Measurements from ENCODE around the gene CCDC32.

DNA sequence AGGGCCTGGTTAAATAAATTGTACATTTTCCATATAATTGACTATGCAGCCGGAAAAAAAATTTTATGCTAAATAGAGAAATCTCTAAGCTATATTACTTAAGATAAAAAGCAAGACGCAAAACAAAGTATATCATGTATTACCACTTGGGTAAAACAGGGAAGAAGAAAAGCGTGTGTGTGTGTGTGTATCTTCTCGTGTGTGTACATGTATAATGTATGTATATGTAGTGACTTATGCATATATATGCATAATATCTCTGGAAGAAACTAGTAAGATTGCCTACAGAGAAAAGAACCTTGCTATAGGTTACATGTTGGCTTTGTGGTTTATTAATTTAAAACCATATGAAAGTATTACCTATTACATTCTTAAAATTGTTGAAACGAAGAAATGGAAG, 48.2 kb upstream of the CCDC32 start:
- TF ChIP-seq CTCF (IDR thresholded peaks at IDR 0.05; ENCODE audit: control extremely low read depth in 1 of 3, insufficient read depth in 1 of 3, low read depth in 1 of 3, low read length in 3 of 3) (no peak), EGR1 (IDR thresholded peaks at IDR 0.05; ENCODE audit: borderline replicate concordance, low read depth, low read length) (no peak), SIN3A (conservative IDR thresholded peaks at IDR 0.05 in 1 of 2, IDR thresholded peaks at IDR 0.05 in 1 of 2; ENCODE audit: low read depth in 1 of 2, low read length in 2 of 2) (no peak), SP1 (IDR thresholded peaks at IDR 0.05; ENCODE audit: low read depth, low read length) (no peak), POLR2A (IDR thresholded peaks at IDR 0.05; ENCODE audit: control extremely low read depth in 1 of 2, low read depth in 2 of 2, low read length in 2 of 2) (no peak), ATF3 (IDR thresholded peaks at IDR 0.05; ENCODE audit: insufficient read depth, low read depth, low read length) (no peak), TCF12 (IDR thresholded peaks at IDR 0.05; ENCODE audit: low read depth, low read length) (no peak), SP2 (IDR thresholded peaks at IDR 0.05; ENCODE audit: low read length) (no peak), JUND (IDR thresholded peaks at IDR 0.05; ENCODE audit: low read length) (no peak)
